Testis (tissue), 2 donors: Measurements from ENCODE around the gene POR.

Source experiments
- POLR2A ChIP-seq: fragments of 450-650 bp; IDR thresholded peaks from one replicate; pipeline ENCODE4 v1.6.1; 2017; ENCODE audit warnings: antibody characterized with exemption, mild to moderate bottlenecking, moderate library complexity
- TF ChIP-seq, protein P1 (sequence below), 3 experiments: fragments of 450-650 bp in 2 of 3; fragments of 200-600 bp in 1 of 3; sonication (generic) in 1 of 3; IDR thresholded peaks; one replicate each; pipeline ENCODE4 v1.5.1; 2016 to 2019; ENCODE audit warnings: antibody characterized with exemption in 3 of 3, mild to moderate bottlenecking in 2 of 3, moderate library complexity in 1 of 3

DNA sequence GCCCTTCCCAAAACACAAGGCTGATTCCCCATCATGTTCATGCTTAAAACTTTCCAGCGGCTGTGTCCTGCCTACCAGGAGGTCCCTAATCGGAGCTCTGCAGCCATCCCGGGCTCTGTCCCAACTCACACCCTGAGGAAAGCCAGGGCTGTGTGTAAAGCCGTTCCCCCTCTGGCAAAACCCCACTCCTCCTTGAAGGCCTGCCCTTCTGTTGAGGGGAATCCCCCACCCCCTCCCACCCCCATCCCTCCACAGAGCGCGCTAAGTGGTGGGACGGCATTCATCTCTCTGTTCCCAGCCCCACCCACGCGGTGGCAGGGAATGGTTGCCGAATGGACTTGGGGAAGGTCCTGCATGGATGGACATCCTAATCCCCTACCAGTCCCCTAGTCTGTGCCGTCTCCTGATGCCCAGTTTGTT, 80.1 kb downstream of the POR start:
- TF ChIP-seq, protein P1, sequence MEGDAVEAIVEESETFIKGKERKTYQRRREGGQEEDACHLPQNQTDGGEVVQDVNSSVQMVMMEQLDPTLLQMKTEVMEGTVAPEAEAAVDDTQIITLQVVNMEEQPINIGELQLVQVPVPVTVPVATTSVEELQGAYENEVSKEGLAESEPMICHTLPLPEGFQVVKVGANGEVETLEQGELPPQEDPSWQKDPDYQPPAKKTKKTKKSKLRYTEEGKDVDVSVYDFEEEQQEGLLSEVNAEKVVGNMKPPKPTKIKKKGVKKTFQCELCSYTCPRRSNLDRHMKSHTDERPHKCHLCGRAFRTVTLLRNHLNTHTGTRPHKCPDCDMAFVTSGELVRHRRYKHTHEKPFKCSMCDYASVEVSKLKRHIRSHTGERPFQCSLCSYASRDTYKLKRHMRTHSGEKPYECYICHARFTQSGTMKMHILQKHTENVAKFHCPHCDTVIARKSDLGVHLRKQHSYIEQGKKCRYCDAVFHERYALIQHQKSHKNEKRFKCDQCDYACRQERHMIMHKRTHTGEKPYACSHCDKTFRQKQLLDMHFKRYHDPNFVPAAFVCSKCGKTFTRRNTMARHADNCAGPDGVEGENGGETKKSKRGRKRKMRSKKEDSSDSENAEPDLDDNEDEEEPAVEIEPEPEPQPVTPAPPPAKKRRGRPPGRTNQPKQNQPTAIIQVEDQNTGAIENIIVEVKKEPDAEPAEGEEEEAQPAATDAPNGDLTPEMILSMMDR (IDR thresholded peaks at IDR 0.05) = no peak
- no peak for TF ChIP-seq POLR2A
